Mammary epithelial cell (primary cell): ENCODE data around the gene DNAJC25.

ENCODE experiments used
- CTCF ChIP-seq, 2 donors: IDR thresholded peaks in 1 of 2; conservative IDR thresholded peaks in 1 of 2; 2 replicates each; pipeline ENCODE4 v1.5.1; 2011 to 2012; ENCODE audit warnings: inconsistent platforms in 2 of 2, low read length in 2 of 2, mild to moderate bottlenecking in 2 of 2, control low read depth in 1 of 2, low read depth in 1 of 2; ENCODE audit not compliant: insufficient read depth in 1 of 2; ENCODE audit errors: extremely low read depth in 1 of 2
- EZH2 ChIP-seq: IDR thresholded peaks from 2 replicates; pipeline ENCODE4 v1.6.1; 2012; ENCODE audit warnings: low read length, inconsistent platforms, borderline replicate concordance

GRCh38 chr9:111674319-111674718 is 43.2 kb downstream of the DNAJC25 start:
- TF ChIP-seq CTCF (conservative IDR thresholded peaks at IDR 0.05 in 1 of 2, IDR thresholded peaks at IDR 0.05 in 1 of 2; ENCODE audit: extremely low read depth in 1 of 2, insufficient read depth in 1 of 2, low read depth in 1 of 2, low read length in 2 of 2) (no peak), EZH2 (no peak)
